ENCODE measurements around the gene C6orf47.

Gene C6orf47

DNA sequence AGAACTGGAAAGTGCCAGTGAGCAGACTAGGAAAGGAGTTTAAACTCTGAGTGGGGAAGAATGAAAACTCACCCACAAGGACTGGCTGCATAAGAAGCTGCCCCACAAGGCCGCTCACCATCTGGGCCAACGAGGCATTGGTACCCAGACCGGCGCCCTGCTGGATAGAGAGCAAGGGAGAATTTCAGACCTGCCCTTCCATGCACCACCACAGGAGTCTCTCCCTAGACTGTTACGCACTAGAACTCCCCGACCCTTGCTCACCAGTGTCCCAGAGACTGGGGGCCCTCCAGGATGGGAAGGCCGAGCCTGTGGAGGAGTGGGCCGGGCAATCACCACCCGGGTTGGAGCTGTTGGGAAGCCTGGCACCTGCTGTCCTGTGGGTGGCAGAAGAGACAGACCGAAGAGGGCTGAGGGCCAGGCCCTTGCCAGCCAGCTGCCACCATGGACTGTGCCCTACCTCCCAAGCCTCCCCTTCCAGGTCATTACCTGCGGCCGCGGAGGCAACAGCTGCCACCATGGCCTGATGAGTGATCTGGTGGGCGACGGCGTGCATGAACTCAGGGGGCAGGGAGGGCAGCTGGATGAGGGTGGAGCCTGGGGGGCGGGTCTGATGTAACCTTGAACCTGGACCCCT, 16.6 kb downstream of the C6orf47 start:
- no peak overlapping the region; the same call in 1 of the 2 replicates for H3K27ac ChIP-seq
- CTCF ChIA-PET: no interaction called here
- POLR2A ChIA-PET (ENCODE audit: low non-redundant PET): no interaction called here
- TF ChIP-seq, protein P1, sequence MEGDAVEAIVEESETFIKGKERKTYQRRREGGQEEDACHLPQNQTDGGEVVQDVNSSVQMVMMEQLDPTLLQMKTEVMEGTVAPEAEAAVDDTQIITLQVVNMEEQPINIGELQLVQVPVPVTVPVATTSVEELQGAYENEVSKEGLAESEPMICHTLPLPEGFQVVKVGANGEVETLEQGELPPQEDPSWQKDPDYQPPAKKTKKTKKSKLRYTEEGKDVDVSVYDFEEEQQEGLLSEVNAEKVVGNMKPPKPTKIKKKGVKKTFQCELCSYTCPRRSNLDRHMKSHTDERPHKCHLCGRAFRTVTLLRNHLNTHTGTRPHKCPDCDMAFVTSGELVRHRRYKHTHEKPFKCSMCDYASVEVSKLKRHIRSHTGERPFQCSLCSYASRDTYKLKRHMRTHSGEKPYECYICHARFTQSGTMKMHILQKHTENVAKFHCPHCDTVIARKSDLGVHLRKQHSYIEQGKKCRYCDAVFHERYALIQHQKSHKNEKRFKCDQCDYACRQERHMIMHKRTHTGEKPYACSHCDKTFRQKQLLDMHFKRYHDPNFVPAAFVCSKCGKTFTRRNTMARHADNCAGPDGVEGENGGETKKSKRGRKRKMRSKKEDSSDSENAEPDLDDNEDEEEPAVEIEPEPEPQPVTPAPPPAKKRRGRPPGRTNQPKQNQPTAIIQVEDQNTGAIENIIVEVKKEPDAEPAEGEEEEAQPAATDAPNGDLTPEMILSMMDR (conservative IDR thresholded peaks at IDR 0.05; ENCODE audit: low read depth): no peak
- DNase-seq (ENCODE audit: low spot score): no peak

DNA sequence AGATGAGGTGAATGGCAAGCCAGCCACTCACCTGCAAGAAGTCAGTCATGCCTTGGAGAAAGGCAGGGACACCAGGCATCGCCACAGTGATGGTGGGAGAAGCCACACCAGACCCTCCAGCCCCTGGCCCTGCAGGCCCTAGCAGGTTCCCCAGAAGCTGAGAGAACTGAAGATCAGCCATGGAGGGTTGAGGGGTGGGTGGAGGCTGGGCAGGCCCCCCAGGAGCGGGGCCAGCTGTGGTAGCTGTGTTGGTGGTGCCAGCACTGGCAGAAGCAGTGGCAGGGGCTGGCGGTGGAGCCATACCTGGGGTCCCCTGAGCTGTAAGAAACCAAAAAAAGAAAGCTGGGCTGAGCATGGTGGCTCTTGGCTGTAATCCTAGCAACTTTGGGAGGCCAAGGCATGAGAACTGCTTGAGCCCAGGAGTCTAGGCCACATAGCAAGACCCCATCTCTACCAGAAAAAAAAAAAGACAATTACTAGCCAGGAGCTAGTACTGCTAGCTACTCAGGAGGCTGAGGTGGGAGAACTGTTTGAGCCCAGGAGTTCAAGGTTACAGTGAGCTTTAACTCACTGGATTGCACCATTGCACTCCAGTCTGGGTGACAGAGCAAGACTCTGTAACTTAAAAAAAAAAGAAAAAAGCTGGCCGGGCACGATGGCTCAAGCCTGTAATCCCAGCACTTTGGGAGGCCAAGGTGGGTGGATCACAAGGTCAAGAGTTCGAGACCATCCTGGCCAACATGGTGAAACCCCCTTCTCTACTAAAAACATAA, 17.6 kb downstream of the C6orf47 start:
- POLR2A ChIA-PET (ENCODE audit: low non-redundant PET): no interaction called here
- CTCF ChIA-PET: no interaction called here
- DNase-seq (ENCODE audit: low spot score): no peak
- H3K27ac ChIP-seq: 0 out of 2 replicates have a peak overlapping the region, but pooled peaks have one; percentile 31
- TF ChIP-seq, protein P1 (conservative IDR thresholded peaks at IDR 0.05; ENCODE audit: low read depth): no peak

DNA sequence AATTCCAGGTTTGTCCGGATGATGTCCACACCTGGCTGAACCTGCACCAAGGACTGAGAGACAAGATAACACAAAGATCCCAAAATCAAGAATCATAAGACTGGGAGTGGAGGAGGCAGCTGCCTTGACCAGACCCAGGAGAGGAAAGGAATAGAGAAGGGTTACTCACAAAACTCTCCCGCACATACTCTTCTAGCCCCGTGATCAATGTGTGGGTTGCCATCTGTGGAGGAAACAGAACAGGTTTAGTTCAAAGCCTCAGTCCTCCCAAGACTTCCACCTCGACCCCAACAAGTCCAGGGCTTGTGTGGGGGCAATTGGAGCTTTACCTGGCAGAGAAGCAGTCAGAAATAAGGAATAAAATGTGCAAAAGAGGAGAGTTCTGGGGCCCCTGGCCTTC, 19.2 kb downstream of the C6orf47 start:
- POLR2A ChIA-PET (ENCODE audit: low non-redundant PET): no interaction called here
- no peak for DNase-seq (ENCODE audit: low spot score)
- CTCF ChIA-PET: interaction anchor here (0.6 kb wide), 1 partner anchor 11 kb away, joined by 4 read pairs; no protein-coding TSS in a partner anchor

DNA sequence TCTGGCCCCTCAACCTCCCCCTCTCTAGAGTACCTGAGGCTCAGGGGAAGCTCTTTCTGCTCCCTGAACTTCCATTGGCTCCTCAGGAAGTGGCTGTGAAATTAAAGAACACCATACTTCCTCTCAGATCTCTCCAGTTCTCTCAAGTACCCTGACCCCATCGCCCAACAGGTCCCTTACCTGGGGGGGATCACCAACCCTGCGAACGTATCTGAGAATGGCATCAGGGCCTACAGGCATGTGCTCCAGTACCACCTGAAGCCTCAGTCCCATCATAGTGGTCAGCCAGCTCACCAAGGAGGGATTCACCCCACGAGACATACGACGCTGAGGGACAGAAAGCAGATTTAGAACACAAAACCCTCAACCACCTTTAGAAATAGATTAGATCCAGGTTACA, 20.0 kb downstream of the C6orf47 start:
- CTCF ChIA-PET: no interaction called here
- POLR2A ChIA-PET (ENCODE audit: low non-redundant PET): interaction anchor here (0.6 kb wide), 1 partner anchor 13 kb away, joined by 7 read pairs; no protein-coding TSS in a partner anchor
- TF ChIP-seq, protein P1 (conservative IDR thresholded peaks at IDR 0.05; ENCODE audit: low read depth): no peak
- no peak for DNase-seq (ENCODE audit: low spot score)
- peak overlapping the region; percentile 40 for H3K27ac ChIP-seq

More for the DNA sequence above, 19.2 kb downstream of the C6orf47 start:
- H3K27ac ChIP-seq: peak overlapping the region; percentile 40
- TF ChIP-seq, protein P1 (conservative IDR thresholded peaks at IDR 0.05; ENCODE audit: low read depth): no peak

DNA sequence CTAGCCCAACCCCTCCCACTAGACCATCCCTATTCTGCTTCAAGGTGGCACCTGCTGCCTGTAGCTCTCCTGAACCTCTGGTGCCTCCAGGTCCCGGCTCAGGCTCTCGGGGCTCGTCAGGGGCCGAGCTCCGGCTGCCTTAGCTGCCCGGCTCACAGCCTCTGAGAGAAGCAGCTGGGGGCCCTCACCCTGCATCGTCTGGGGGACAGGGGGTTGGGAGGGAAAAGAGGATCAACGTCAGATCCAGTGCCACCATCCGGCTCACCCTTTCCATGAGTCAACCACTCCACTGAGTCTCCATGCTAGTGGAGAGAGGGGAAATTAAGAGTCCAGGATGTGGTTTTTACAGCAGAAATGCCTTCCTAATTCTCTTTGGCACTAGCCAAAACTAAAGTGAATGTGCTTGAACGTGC, 21.1 kb downstream of the C6orf47 start:
- CTCF ChIA-PET: interaction anchor here (0.7 kb wide), 1 partner anchor 24 kb away, joined by 3 read pairs; no protein-coding TSS in a partner anchor
- no peak for DNase-seq (ENCODE audit: low spot score)
- TF ChIP-seq, protein P1 (conservative IDR thresholded peaks at IDR 0.05; ENCODE audit: low read depth): no peak
- POLR2A ChIA-PET (ENCODE audit: low non-redundant PET): no interaction called here
- H3K27ac ChIP-seq: peak overlapping the region; percentile 58

DNA sequence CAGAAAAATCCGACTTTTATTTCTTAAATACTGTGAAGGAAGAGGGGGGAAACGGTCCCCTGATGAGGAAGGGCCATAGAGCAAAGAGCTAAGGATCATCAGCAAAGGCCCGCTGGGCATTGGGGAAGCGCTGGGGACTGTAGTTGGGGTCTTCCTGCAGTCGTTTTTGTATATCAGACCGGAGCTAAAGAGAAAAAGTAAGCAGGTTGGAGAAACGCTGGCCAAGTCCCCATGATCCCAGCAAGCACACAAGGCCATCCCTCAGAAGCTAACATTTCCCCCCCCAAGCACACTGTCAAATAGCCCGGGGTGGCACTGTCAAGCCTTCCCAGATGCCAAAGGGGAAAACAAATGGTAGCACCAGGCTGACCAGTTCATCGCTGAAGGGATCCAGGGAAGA, 21.5 kb downstream of the C6orf47 start:
- peak overlapping the region; percentile 58 for H3K27ac ChIP-seq
- TF ChIP-seq, protein P1 (conservative IDR thresholded peaks at IDR 0.05; ENCODE audit: low read depth): no peak
- ChIA-PET CTCF (interaction anchor here (1.1 kb wide), 1 partner anchor 15 kb away, joined by 3 read pairs; no protein-coding TSS in a partner anchor), POLR2A (ENCODE audit: low non-redundant PET) (interaction anchor here (0.6 kb wide), 1 partner anchor 13 kb away, joined by 5 read pairs; no protein-coding TSS in a partner anchor)
- no peak for DNase-seq (ENCODE audit: low spot score)
